Caco-2 (cell line): ENCODE data around the gene CEP112. TPM values are rescaled to one million over a fixed set of nuclear protein-coding genes. Genes with fewer than 3 reads are reported as not detected.

ENCODE experiments used
- BruUV-seq: library from RNA; stranded (reverse); fragments of 400-500 nt; replicated peaks from 2 replicates; lab custom pipeline; 2021; lab: Mats Ljungman, UMichigan
- CTCF ChIA-PET: fragments of 300-600 bp; sonication (Branson Sonifier 250); formaldehyde crosslinking; loops from one replicate; lab custom pipeline; 2022; ENCODE audit warnings: antibody characterized with exemption; lab: Charles Lee
- POLR2A ChIA-PET: fragments of 300-600 bp; sonication (Branson Sonifier 250); formaldehyde crosslinking; loops from one replicate; lab custom pipeline; 2022; ENCODE audit warnings: antibody characterized with exemption; lab: Charles Lee
- DNase-seq, 2 experiments: peaks; one replicate each; pipeline versions ENCODE4 v3.0.0 to v3.0.0-alpha.2; 2020 to 2022
- H3K27me3 ChIP-seq: replicated peaks from 2 replicates; pipeline ENCODE4 v1.6.0; 2011; ENCODE audit warnings: low read length; ENCODE audit not compliant: control insufficient read depth, insufficient read depth
- H3K36me3 ChIP-seq: 2 replicates; pipeline ENCODE4 v1.5.1; 2011; ENCODE audit warnings: low read length; ENCODE audit not compliant: control insufficient read depth, insufficient read depth
- H3K4me1 ChIP-seq: fragments of 250-450 bp; sonication (Bioruptor Pico); 2 replicates; pipeline ENCODE4 v1.5.1; 2020; ENCODE audit warnings: mild to moderate bottlenecking
- H3K4me3 ChIP-seq: 2 replicates; pipeline ENCODE4 v1.5.1; 2011; ENCODE audit warnings: low read depth, mild to moderate bottlenecking, control low read depth, low read length
- H3K9me3 ChIP-seq: fragments of 250-450 bp; sonication (Bioruptor Pico); 2 replicates; pipeline ENCODE4 v1.5.1; 2020; ENCODE audit warnings: mild to moderate bottlenecking, moderate library complexity
- H3K27ac Mint-ChIP-seq: one replicate; pipeline ENCODE4 v1.8.0; 2022; ENCODE audit warnings: mixed read lengths; ENCODE audit not compliant: unreplicated experiment
- H3K27me3 Mint-ChIP-seq: one replicate; pipeline ENCODE4 v1.8.0; 2022; ENCODE audit warnings: mixed read lengths; ENCODE audit not compliant: insufficient read depth, unreplicated experiment
- H3K36me3 Mint-ChIP-seq: one replicate; pipeline ENCODE4 v1.8.0; 2022; ENCODE audit warnings: mild to moderate bottlenecking, mixed read lengths; ENCODE audit not compliant: insufficient read depth, unreplicated experiment
- H3K4me1 Mint-ChIP-seq: one replicate; pipeline ENCODE4 v1.8.0; 2022; ENCODE audit warnings: low read depth, mixed read lengths; ENCODE audit not compliant: unreplicated experiment
- H3K4me3 Mint-ChIP-seq: one replicate; pipeline ENCODE4 v1.8.0; 2022; ENCODE audit warnings: mild to moderate bottlenecking, moderate library complexity, mixed read lengths; ENCODE audit not compliant: unreplicated experiment
- H3K9me3 Mint-ChIP-seq: one replicate; pipeline ENCODE4 v1.8.0; 2022; ENCODE audit warnings: mixed read lengths; ENCODE audit not compliant: unreplicated experiment
- CTCF ChIP-seq, 2 experiments: fragments of 200-600 bp in 1 of 2; IDR thresholded peaks; 1 replicate in 1 of 2; 2 replicates in 1 of 2; pipeline versions ENCODE4 v1.5.1 to v1.8.0; 2011 to 2022; ENCODE audit warnings: antibody characterized with exemption in 1 of 2, control low read depth in 1 of 2, inconsistent platforms in 1 of 2, low read depth in 1 of 2, low read length in 1 of 2, mild to moderate bottlenecking in 1 of 2, moderate library complexity in 1 of 2; ENCODE audit not compliant: insufficient read depth in 1 of 2, severe bottlenecking in 1 of 2, unreplicated experiment in 1 of 2
- intact Hi-C: fragments of 100-400 bp; cut with micrococcal nuclease; formaldehyde crosslinking; loops from one replicate; pipeline ENCODE4 v1.10.0; 2022; ENCODE audit not compliant: unreplicated experiment
- total RNA-seq: library from RNA; stranded (reverse); gene quantifications from 2 replicates; pipeline ENCODE4 v1.2.3, GENCODE V29; 2022

CEP112 gene
- total RNA-seq, 1 experiment from 2014 or later: 4.7 TPM

- Histone ChIP-seq H3K36me3 (no peaks in the 10 kb centered on the region), H3K27me3 (no peaks in the 10 kb centered on the region), H3K9me3 (no peaks in the 10 kb centered on the region; the same call in 1 of the 2 replicates), H3K4me3 (no peak overlapping the region), H3K4me1 (no peaks in the 10 kb centered on the region)
- no peaks in the 10 kb centered on the region for H3K9me3 Mint-ChIP-seq
- POLR2A ChIA-PET: no interaction called here
- DNase-seq: no peak
- H3K4me1 Mint-ChIP-seq: no peaks in the 10 kb centered on the region
- intact Hi-C loops: no loop called here
- BruUV-seq: no TSS peak
- H3K27ac Mint-ChIP-seq: no peak overlapping the region
- CTCF ChIA-PET: interaction anchor here (0.6 kb wide), 1 partner anchor 99 kb away, joined by 4 read pairs; no protein-coding TSS in a partner anchor
- H3K27me3 Mint-ChIP-seq: peaks cover 4% of the 10 kb centered on the region
- H3K4me3 Mint-ChIP-seq: no peak overlapping the region
- no peak for TF ChIP-seq CTCF (IDR thresholded peaks at IDR 0.05; ENCODE audit: insufficient read depth in 1 of 2, low read depth in 1 of 2, low read length in 1 of 2, severe bottlenecking in 1 of 2, unreplicated experiment in 1 of 2)
- no peaks in the 10 kb centered on the region for H3K36me3 Mint-ChIP-seq
Measured at GRCh38 chr17:65941356-65941899, 250.5 kb downstream of the CEP112 start.

DNA sequence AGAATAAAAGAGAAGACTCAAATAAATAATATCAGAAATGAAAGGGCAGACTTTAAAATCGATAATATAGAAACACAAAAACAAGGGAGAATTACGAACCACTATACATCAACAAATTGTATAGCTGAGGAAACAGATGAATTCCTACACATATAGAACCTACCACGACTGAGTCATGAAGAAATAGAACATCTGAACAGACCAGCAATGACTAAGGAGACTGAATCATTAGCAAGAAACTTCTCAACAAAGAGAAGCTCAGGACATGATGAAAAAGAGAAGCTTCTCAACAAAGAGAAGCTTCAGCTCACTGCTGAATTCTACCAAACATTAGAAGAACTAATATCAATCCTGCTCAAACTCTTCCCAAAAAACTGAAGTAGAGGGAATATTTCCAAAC lies 255.9 kb downstream of the CEP112 start:
- no peak for TF ChIP-seq CTCF (IDR thresholded peaks at IDR 0.05; ENCODE audit: insufficient read depth in 1 of 2, low read depth in 1 of 2, low read length in 1 of 2, severe bottlenecking in 1 of 2, unreplicated experiment in 1 of 2)
- Mint-ChIP-seq H3K27ac (no peak overlapping the region), H3K4me3 (no peak overlapping the region), H3K4me1 (no peaks in the 10 kb centered on the region), H3K9me3 (peaks cover 20% of the 10 kb centered on the region), H3K36me3 (no peaks in the 10 kb centered on the region), H3K27me3 (no peaks in the 10 kb centered on the region)
- no TSS peak for BruUV-seq
- H3K4me3 ChIP-seq: no peak overlapping the region
- peaks cover 6% of the 10 kb centered on the region; the same call in 1 of the 2 replicates for H3K9me3 ChIP-seq
- no peaks in the 10 kb centered on the region for H3K27me3 ChIP-seq
- CTCF ChIA-PET: interaction anchor here (0.7 kb wide), 1 partner anchor 491 kb away, joined by 3 read pairs; no protein-coding TSS in a partner anchor
- POLR2A ChIA-PET: no interaction called here
- no peak for DNase-seq
- H3K36me3 ChIP-seq: no peaks in the 10 kb centered on the region
- H3K4me1 ChIP-seq: no peaks in the 10 kb centered on the region
- intact Hi-C loops: no loop called here

- BruUV-seq: no TSS peak
- TF ChIP-seq CTCF (IDR thresholded peaks at IDR 0.05; ENCODE audit: insufficient read depth in 1 of 2, low read depth in 1 of 2, low read length in 1 of 2, severe bottlenecking in 1 of 2, unreplicated experiment in 1 of 2): no peak
- no peak overlapping the region for H3K4me3 Mint-ChIP-seq
Measured at GRCh38 chr17:65933290-65933689, 258.6 kb downstream of the CEP112 start.

More at GRCh38 chr17:65933290-65933689, 258.6 kb downstream of the CEP112 start:
- Histone ChIP-seq H3K9me3 (peaks cover 6% of the 10 kb centered on the region; the same call in 1 of the 2 replicates), H3K27me3 (no peaks in the 10 kb centered on the region), H3K4me1 (no peaks in the 10 kb centered on the region), H3K4me3 (no peak overlapping the region), H3K36me3 (no peaks in the 10 kb centered on the region)
- Mint-ChIP-seq H3K27ac (no peak overlapping the region), H3K36me3 (no peaks in the 10 kb centered on the region), H3K4me1 (no peaks in the 10 kb centered on the region), H3K9me3 (peaks cover 20% of the 10 kb centered on the region), H3K27me3 (no peaks in the 10 kb centered on the region)
- ChIA-PET POLR2A (no interaction called here), CTCF (no interaction called here)
- no peak for DNase-seq
- intact Hi-C loops: no loop called here
